Middle frontal gyrus (tissue), 1 donor: ENCODE results near the gene PCDHB4.
"Not testable (repeated sequence)": the region's sequence is repeated elsewhere in the genome, so short reads cannot be mapped to it uniquely, and the experiment has no call there.

Experiments
- DNase-seq: peaks from one replicate; pipeline ENCODE4 v3.0.0-alpha.2; 2015; ENCODE audit warnings: low spot score; ENCODE audit errors: extremely low spot score

PCDHB4 gene

DNA sequence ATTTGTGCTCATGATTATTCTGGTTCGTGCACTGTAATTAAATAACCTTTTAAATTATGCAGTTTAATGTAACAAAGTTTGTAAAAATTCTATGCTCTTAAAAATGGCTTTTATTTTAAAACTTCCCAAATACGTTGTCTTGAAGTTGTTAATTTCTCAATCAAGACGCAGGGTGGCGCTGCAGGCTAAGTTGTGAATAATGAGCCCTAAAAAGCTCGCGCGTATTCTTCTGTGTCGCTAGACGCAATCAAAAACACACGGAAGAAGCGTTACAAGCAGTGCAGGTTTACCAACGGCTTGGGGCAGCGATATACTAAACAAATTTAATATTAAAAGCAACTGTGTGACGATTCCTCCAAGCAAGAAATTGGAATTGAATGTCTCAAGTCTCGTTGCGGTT, at the start of gene PCDHB4:
PCDHB4 (plus strand) TSS at position 256 of the 400 bp plus-strand sequence. CDS start 181 bp downstream, outside the sequence.
- DNase-seq = no peak

DNA sequence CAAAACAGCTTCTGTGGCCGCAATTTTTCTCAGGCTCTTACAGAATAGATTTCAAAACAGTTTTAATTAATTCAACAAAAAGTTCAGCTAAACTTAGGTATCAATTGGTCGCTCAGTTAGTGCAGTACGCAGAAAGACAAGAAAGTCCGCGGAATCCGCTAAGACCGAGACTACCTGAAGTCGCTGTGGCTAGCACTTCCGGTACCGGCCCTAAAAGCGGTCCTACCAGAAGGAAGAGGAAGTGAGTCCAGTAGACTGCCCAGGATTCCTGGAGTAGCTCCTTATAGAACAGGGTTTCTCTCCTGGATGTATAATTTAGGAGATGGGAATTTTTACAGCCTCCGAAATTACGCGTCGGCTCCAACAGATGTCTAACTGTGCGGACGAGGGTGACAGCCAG, 43.8 kb upstream of the PCDHB4 start:
- no peak for DNase-seq

DNA sequence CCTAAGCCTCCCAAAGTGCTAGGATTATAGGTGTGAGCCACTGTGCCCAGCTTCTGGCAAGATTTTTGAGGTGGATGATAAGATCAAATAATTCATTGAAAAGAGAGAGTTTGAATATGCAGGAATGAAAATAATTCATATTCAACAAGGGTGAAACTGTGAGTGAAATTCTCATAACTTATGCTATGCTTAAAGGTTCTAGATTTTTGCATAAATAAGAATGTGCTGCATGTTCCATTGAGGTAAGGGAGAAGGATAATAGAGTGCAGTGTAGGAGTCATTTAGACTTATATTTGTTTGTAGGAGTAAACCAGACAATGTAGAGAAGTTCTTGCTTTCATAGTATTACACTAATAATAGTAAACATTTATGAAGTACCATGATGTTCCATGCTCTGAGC, 39.4 kb upstream of the PCDHB4 start:
- no peak for DNase-seq

DNA sequence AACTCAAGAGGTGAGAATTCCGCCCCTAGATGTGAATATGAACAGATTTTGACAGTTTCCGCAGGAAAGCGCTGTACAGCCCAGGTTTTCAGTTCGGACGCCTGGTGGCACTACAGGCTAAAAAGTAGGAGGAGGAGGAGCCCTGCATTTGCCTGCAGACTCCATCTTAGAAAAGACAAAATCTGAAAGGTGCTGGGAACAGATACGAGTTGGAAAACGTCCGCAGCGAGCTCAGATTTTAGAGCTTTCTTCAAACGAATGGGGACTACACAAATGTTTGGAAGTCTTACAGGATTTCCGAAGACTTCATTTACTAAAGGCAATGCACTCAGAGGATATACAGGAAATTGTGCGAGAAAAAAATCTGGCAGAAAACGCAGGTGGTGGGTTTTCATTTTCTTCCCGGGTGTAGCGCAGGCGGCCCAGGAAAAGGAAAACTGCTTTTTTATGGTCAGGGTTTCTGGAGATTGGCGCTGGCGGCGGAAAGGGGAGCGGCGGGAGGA, 37.1 kb upstream of the PCDHB4 start:
- peak; percentile 8 for DNase-seq

DNA sequence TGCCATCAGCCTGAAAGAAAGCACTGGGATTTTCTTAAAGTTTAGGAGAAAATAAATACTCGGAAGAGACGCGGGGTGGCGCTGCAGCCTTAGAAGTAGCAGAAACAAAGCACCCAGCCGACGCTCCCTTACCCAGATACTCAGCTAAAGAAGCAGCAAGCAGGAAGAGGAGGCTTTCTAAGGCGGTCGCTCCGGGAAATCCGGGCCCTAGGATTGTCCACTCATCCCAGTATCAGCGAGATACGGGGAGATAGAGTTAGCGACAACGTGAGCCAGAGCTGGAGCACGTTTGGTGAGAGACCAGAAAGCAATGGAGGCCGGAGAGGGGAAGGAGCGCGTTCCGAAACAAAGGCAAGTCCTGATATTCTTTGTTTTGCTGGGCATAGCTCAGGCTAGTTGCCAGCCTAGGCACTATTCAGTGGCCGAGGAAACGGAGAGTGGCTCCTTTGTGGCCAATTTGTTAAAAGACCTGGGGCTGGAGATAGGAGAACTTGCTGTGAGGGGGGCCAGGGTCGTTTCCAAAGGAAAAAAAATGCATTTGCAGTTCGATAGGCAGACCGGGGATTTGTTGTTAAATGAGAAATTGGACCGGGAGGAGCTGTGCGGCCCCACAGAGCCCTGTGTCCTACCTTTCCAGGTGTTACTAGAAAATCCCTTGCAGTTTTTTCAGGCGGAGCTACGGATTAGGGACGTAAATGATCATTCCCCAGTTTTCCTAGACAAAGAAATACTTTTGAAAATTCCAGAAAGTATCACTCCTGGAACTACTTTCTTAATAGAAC, 26.9 kb upstream of the PCDHB4 start, which contains the start of gene PCDHB2:
PCDHB2 (plus strand) TSS at position 135 of the 782 bp plus-strand sequence; CDS start at position 311, 176 bp downstream.
- no peak for DNase-seq

DNA sequence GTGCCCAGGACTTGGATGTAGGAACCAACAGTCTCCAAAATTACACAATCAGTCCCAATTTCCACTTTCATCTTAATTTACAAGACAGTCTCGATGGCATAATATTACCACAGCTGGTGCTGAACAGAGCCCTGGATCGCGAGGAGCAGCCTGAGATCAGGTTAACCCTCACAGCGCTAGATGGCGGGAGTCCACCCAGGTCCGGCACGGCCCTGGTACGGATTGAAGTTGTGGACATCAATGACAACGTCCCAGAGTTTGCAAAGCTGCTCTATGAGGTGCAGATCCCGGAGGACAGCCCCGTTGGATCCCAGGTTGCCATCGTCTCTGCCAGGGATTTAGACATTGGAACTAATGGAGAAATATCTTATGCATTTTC, 26.4 kb upstream of the PCDHB4 start:
- no peak for DNase-seq

DNA sequence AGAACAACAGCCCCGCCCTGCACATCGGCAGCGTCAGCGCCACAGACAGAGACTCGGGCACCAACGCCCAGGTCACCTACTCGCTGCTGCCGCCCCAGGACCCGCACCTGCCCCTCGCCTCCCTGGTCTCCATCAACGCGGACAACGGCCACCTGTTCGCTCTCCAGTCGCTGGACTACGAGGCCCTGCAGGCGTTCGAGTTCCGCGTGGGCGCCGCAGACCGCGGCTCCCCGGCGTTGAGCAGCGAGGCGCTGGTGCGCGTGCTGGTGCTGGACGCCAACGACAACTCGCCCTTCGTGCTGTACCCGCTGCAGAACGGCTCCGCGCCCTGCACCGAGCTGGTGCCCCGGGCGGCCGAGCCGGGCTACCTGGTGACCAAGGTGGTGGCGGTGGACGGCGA, 25.4 kb upstream of the PCDHB4 start:
- DNase-seq = not testable (repeated sequence)

DNA sequence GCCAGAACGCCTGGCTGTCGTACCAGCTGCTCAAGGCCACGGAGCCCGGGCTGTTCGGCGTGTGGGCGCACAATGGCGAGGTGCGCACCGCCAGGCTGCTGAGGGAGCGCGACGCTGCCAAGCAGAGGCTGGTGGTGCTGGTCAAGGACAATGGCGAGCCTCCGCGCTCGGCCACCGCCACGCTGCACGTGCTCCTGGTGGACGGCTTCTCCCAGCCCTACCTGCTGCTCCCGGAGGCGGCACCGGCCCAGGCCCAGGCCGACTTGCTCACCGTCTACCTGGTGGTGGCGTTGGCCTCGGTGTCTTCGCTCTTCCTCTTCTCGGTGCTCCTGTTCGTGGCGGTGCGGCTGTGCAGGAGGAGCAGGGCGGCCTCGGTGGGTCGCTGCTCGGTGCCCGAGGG, 25.0 kb upstream of the PCDHB4 start:
- DNase-seq = not testable (repeated sequence)

DNA sequence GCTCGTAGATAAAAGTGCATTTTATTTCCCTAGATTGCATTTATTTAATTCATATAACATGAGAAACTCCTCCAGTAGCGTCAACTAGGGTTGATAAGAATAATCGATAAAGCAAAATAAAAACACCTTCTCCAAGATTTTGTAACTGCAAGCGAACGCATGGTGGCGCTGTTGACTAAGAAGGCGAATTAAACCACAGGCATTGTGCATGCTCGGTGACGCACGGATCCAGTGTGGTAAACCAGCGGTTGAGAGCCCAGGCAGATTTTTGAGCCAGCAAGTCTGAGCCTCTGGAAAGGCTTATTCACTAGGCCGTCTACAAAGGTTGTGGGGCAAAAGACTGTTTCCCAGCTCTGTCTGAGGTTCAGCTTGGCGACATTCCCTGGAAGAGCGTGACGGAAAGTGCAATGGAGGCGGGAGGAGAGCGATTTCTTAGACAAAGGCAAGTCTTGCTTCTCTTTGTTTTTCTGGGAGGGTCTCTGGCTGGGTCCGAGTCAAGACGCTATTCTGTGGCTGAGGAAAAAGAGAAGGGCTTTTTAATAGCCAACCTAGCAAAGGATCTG, 21.3 kb upstream of the PCDHB4 start, which contains the start of gene PCDHB3:
PCDHB3 (plus strand) TSS at position 231 of the 563 bp plus-strand sequence; CDS start at position 408, 177 bp downstream.
- no peak for DNase-seq

DNA sequence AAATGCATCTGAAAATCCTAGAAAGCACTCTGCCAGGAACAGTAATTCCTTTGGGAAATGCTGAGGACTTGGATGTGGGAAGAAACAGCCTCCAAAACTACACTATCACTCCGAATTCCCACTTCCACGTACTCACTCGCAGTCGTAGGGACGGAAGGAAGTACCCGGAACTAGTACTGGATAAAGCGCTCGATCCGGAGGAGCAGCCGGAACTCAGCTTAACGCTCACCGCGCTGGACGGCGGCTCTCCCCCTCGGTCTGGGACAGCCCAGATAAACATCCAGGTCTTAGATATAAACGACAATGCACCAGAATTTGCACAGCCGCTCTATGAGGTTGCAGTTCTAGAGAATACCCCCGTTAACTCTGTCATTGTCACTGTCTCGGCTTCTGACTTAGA, 20.6 kb upstream of the PCDHB4 start:
- no peak for DNase-seq

DNA sequence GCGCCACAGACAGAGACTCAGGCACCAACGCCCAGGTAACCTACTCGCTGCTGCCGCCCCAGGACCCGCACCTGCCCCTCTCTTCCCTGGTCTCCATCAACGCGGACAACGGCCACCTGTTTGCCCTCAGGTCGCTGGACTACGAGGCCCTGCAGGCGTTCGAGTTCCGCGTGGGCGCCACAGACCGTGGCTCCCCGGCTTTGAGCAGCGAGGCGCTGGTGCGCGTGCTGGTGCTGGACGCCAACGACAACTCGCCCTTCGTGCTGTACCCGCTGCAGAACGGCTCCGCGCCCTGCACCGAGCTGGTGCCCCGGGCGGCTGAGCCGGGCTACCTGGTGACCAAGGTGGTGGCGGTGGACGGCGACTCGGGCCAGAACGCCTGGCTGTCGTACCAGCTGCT, 19.5 kb upstream of the PCDHB4 start:
- DNase-seq = not testable (repeated sequence)

DNA sequence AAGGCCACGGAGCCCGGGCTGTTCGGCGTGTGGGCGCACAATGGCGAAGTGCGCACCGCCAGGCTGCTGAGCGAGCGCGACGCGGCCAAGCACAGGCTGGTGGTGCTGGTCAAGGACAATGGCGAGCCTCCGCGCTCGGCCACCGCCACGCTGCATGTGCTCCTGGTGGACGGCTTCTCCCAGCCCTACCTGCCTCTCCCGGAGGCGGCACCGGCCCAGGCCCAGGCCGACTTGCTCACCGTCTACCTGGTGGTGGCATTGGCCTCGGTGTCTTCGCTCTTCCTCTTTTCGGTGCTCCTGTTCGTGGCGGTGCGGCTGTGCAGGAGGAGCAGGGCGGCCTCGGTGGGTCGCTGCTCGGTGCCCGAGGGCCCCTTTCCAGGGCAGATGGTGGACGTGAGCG, 19.1 kb upstream of the PCDHB4 start:
- not testable (repeated sequence) for DNase-seq

DNA sequence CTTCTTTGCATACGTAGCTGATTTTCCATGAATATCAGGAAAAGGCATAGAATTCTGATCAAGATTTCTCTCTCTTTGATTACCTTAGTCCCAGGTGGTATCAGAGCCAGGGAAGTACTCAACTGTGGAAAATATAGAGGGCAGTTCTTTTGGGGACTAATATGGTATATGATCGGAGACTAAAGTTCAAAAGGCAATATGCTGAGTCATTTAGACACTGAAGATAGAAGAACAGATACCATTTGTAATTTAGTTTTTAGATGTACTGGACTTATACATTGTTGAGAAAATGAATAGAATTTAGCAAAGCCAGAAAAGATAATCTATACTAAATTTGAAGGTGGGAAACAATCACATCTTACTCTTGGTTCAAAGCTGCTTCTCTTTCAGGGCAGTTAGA, 16.3 kb upstream of the PCDHB4 start:
- no peak for DNase-seq

DNA sequence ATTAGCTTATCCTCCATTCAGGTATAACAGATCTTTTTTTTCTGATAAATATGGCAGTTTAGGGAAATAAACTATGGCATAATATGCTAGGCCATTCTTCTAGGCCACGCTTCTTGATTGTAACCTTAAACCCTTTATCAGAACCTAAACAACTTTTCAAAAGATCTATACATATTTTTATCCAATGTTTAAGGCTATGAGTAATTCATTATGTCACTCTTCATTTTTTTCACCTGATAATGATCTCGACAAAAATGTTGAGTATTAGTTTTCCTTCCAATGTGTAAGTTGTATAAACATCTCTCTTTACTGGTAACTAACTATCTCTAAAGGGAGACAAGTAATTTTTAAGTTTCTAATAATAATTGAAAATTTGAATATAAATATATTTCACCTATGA, 2.4 kb upstream of the PCDHB4 start:
- DNase-seq = no peak

DNA sequence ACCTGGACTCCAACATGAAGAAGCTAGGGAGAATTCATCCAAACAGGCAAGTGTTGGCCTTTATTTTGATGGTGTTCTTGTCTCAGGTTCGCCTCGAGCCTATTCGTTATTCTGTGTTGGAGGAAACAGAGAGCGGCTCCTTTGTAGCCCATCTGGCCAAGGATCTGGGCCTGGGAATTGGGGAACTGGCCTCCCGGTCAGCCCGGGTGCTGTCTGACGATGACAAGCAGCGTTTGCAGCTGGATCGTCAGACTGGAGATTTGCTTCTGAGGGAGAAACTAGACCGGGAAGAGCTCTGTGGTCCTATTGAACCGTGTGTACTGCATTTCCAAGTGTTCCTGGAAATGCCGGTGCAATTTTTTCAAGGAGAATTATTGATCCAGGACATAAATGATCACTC, 367 bp downstream of the PCDHB4 start:
- DNase-seq = no peak

DNA sequence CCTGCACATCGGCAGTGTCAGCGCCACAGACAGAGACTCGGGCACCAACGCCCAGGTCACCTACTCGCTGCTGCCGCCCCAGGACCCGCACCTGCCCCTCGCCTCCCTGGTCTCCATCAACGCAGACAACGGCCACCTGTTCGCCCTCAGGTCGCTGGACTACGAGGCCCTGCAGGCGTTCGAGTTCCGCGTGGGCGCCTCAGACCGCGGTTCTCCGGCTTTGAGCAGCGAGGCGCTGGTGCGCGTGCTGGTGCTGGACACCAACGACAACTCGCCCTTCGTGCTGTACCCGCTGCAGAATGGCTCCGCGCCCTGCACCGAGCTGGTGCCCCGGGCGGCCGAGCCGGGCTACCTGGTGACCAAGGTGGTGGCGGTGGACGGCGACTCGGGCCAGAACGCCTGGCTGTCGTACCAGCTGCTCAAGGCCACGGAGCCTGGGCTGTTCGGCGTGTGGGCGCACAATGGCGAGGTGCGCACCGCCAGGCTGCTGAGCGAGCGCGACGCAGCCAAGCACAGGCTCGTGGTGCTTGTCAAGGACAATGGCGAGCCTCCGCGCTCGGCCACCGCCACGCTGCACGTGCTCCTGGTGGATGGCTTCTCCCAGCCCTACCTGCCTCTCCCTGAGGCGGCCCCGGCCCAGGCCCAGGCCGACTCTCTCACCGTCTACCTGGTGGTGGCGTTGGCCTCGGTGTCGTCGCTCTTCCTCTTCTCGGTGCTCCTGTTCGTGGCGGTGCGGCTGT, 1.9 kb downstream of the PCDHB4 start:
- not testable (repeated sequence) for DNase-seq

DNA sequence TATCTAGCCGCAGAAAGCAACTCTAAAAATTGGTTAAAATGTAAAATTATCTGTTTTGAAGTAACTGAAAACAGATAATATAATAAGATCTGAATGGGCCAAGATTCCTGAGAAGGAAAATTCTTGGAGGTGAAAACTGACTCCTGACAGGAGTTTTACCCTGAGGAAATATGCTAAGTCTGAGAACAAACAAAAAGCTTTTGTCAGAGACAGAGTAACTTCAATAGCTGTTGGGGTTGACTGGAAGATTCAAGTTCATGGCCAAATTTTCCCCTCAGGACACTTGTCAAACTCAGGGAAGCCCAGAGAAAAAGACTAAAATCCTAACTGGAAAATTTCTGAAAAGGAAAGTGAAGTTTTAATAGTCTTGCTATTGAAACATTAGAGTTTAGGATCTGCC, 5.7 kb downstream of the PCDHB4 start:
- DNase-seq = no peak

DNA sequence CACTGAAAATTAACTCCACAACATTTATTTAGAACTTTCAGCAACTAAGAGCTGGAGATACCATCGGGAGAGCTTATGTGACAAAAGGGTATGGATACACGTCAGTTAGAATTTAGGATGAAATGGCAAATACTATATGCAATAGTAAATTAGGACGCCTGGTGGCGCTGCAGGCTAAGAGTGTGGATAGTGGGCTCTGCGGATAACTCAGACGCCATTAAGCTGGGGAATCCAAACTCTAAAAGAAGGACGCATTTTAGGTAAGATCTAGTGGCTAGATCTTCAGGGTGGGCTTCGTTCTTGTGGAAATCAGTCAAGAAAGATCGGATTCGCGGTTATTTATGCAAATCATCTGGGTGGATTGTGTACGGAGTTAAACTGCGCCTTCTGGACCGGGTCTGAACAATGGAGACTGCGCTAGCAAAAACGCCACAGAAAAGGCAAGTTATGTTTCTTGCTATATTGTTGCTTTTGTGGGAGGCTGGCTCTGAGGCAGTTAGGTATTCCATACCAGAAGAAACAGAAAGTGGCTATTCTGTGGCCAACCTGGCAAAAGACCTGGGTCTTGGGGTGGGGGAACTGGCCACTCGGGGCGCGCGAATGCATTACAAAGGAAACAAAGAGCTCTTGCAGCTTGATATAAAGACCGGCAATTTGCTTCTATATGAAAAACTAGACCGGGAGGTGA, 13.6 kb downstream of the PCDHB4 start, which contains the start of gene PCDHB5:
PCDHB5 (plus strand) TSS at position 177 of the 688 bp plus-strand sequence; CDS start at position 406, 229 bp downstream.
- no peak for DNase-seq

DNA sequence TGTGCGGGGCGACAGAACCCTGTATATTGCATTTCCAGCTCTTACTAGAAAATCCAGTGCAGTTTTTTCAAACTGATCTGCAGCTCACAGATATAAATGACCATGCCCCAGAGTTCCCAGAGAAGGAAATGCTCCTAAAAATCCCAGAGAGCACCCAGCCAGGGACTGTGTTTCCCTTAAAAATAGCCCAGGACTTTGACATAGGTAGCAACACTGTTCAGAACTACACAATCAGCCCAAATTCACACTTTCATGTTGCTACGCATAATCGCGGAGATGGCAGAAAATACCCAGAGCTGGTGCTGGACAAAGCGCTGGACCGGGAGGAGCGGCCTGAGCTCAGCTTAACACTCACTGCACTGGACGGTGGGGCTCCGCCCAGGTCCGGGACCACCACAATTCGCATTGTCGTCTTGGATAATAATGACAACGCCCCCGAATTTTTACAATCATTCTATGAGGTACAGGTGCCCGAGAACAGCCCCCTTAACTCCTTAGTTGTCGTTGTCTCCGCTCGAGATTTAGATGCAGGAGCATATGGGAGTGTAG, 14.2 kb downstream of the PCDHB4 start:
- no peak for DNase-seq

DNA sequence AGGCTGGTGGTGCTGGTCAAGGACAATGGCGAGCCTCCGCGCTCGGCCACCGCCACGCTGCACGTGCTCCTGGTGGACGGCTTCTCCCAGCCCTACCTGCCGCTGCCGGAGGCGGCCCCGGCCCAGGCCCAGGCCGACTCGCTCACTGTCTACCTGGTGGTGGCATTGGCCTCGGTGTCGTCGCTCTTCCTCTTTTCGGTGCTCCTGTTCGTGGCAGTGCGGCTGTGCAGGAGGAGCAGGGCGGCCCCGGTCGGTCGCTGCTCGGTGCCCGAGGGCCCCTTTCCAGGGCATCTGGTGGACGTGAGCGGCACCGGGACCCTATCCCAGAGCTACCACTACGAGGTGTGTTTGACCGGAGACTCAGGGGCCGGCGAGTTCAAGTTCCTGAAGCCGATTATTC, 15.7 kb downstream of the PCDHB4 start:
- not testable (repeated sequence) for DNase-seq

DNA sequence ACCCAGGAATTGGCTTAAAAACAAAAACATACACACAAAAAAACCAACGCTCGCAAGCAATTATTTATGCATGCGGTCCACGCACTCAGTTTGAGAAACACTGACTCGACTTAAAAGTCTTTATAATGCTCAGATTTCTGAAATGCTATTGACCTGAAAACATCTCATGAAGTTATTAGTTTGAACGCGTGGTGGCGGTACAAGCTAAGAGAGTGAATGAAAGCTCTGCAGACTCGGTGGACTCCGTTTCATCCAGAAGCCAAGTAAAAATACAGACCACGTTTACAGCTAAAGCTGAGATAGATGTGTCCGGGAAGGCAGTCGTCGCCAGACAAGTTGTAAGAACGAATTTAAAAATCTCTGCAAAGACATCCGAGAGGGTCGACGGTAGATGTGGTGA, 28.2 kb downstream of the PCDHB4 start, which contains the start of gene PCDHB6:
PCDHB6 (plus strand) TSS at position 246 of the 400 bp plus-strand sequence. CDS start 201 bp downstream, outside the sequence.
- DNase-seq = no peak
